ENCODE results near the gene STK32B. TPM values are rescaled to one million over a fixed set of nuclear protein-coding genes. Genes with fewer than 3 reads are reported as not detected.

Gene STK32B
- total and polyA plus RNA-seq, 2 donors (not counting 3 experiments of a cell fraction or from before 2014, with no cell fraction given): 5.6 to 7.8 TPM

DNA sequence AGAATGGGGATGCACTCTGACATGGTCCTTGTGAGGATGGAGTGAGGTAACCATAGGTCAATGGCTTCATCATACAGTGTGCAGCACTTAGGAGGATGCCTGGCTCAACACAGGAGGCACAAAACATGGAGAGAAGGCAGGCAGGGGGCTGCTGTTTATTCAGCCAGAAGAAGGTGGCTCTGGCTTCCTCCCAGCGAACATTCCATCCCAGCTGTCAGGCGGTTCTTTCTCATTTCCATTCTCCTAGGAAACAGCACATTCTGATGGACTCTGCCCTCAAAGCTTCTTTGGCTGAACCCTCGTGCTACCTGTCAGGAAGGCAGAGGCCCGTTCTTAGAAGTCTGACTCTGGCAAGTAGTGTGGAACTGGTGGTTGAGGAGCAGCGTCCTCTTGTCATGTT, 18.6 kb downstream of the STK32B start:
- FAIRE-seq (no peak), DNase-seq (ENCODE audit: low read depth, low spot score) (no peak)

DNA sequence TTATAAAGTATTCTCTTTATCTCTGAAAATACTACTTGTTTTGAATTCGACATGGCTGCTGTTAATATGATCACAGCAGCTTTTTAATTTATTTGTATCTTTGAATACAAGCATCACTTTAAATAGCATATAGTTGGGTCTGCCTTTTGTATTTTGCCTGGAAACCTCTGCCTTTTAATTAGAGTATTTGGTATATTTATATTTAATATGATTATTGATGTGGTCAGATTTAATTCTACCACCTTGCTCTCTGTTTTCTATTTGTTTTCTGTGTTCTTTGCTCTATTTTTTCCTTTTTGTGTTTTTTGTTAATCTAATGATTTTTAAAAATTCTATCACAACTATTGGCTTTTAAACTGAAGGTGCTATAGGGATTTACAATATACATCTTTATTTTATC, 21.7 kb downstream of the STK32B start:
- Histone ChIP-seq H3K27me3 (ENCODE audit: control insufficient read depth in 2 of 2, insufficient read depth in 2 of 2, low read length in 2 of 2) (no peaks in the 10 kb centered on the region), H4K20me1 (replicated peaks; ENCODE audit: control insufficient read depth, extremely low read depth, insufficient read depth, low read length) (no peaks in the 10 kb centered on the region), H3K79me2 (ENCODE audit: control insufficient read depth, insufficient read depth, low read length) (no peaks in the 10 kb centered on the region), H3K9ac (replicated peaks; ENCODE audit: extremely low read depth, insufficient read depth, low read length) (no peak overlapping the region), H3K27ac (ENCODE audit: insufficient read depth, low read depth, low read length) (no peak overlapping the region), H3K4me1 (ENCODE audit: control insufficient read depth, extremely low read depth, insufficient read depth, low read length) (no peaks in the 10 kb centered on the region), H3K36me3 (ENCODE audit: control insufficient read depth in 2 of 2, extremely low read depth in 1 of 2, insufficient read depth in 2 of 2, low read length in 2 of 2) (no peaks in the 10 kb centered on the region), H3K4me2 (ENCODE audit: insufficient read depth, low read length) (no peak overlapping the region), H3K9me1 (replicated peaks; ENCODE audit: control insufficient read depth, extremely low read depth, insufficient read depth, low read length) (no peaks in the 10 kb centered on the region), H2AFZ (ENCODE audit: low read depth, low read length) (no peak overlapping the region), H3K9me3 (replicated peaks; ENCODE audit: control insufficient read depth, insufficient read depth, low read length) (no peaks in the 10 kb centered on the region), H3K4me3 (replicated peaks in 1 of 3; ENCODE audit: insufficient read depth in 1 of 3, low read depth in 1 of 3, low read length in 3 of 3) (no peak overlapping the region)
- POLR2A ChIA-PET: no interaction called here
- dilution Hi-C loops (cut with MboI; ENCODE audit: extremely low pct_ligation_motif_present, low sequenced_read_pairs) (no loop called here), intact Hi-C loops (cut with micrococcal nuclease) (no loop called here)
- TF ChIP-seq EZH2 (IDR thresholded peaks at IDR 0.05; ENCODE audit: borderline replicate concordance, low read depth, low read length, severe bottlenecking) (no peak), GATA2 (IDR thresholded peaks at IDR 0.05; ENCODE audit: insufficient read depth, insufficient read length, low read depth, low read length) (no peak), POLR2AphosphoS5 (IDR thresholded peaks at IDR 0.05; ENCODE audit: insufficient read depth, low read depth, low read length) (no peak), JUN (IDR thresholded peaks at IDR 0.05; ENCODE audit: borderline replicate concordance, insufficient read depth, insufficient read length, low read depth) (no peak), POLR2A (IDR thresholded peaks at IDR 0.05; ENCODE audit: low read depth, low read length) (no peak), FOS (IDR thresholded peaks at IDR 0.05; ENCODE audit: borderline replicate concordance, insufficient read depth, low read length) (no peak), MYC (IDR thresholded peaks at IDR 0.05; ENCODE audit: low read depth, low read length) (no peak)
- TF ChIP-seq, protein P1, sequence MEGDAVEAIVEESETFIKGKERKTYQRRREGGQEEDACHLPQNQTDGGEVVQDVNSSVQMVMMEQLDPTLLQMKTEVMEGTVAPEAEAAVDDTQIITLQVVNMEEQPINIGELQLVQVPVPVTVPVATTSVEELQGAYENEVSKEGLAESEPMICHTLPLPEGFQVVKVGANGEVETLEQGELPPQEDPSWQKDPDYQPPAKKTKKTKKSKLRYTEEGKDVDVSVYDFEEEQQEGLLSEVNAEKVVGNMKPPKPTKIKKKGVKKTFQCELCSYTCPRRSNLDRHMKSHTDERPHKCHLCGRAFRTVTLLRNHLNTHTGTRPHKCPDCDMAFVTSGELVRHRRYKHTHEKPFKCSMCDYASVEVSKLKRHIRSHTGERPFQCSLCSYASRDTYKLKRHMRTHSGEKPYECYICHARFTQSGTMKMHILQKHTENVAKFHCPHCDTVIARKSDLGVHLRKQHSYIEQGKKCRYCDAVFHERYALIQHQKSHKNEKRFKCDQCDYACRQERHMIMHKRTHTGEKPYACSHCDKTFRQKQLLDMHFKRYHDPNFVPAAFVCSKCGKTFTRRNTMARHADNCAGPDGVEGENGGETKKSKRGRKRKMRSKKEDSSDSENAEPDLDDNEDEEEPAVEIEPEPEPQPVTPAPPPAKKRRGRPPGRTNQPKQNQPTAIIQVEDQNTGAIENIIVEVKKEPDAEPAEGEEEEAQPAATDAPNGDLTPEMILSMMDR (IDR thresholded peaks at IDR 0.05; ENCODE audit: extremely low read depth in 1 of 2, insufficient read depth in 1 of 2, low read depth in 1 of 2, low read length in 2 of 2): no peak
- TF ChIP-seq, protein P2, sequence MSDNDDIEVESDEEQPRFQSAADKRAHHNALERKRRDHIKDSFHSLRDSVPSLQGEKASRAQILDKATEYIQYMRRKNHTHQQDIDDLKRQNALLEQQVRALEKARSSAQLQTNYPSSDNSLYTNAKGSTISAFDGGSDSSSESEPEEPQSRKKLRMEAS (IDR thresholded peaks at IDR 0.05; ENCODE audit: insufficient read depth, insufficient read length): no peak
- BruUV-seq (replicated peaks): no TSS peak
- CTCF ChIA-PET: no interaction called here
- no peak for DNase-seq (ENCODE audit: low read depth, low spot score)
- FAIRE-seq: no peak

More for the DNA sequence above, 18.6 kb downstream of the STK32B start:
- no peak overlapping the region for H3K27ac ChIP-seq (ENCODE audit: insufficient read depth, low read depth, low read length)
- H3K4me1 ChIP-seq (ENCODE audit: control insufficient read depth, extremely low read depth, insufficient read depth, low read length): no peaks in the 10 kb centered on the region
- dilution Hi-C loops (cut with MboI; ENCODE audit: extremely low pct_ligation_motif_present, low sequenced_read_pairs) (no loop called here), intact Hi-C loops (cut with micrococcal nuclease) (no loop called here)
- no peaks in the 10 kb centered on the region for H3K36me3 ChIP-seq (ENCODE audit: control insufficient read depth in 2 of 2, extremely low read depth in 1 of 2, insufficient read depth in 2 of 2, low read length in 2 of 2)
- H3K79me2 ChIP-seq (ENCODE audit: control insufficient read depth, insufficient read depth, low read length): no peaks in the 10 kb centered on the region
- no peaks in the 10 kb centered on the region for H3K27me3 ChIP-seq (ENCODE audit: control insufficient read depth in 2 of 2, insufficient read depth in 2 of 2, low read length in 2 of 2)
- ChIA-PET CTCF (interaction anchor here (1.1 to 1.6 kb wide), 3 partner anchors 8 to 19 kb away, joined by 3 to 4 read pairs (median 3); partner anchors contain the start of gene STK32B), POLR2A (no interaction called here)
- no peaks in the 10 kb centered on the region for H4K20me1 ChIP-seq (replicated peaks; ENCODE audit: control insufficient read depth, extremely low read depth, insufficient read depth, low read length)
- no peaks in the 10 kb centered on the region for H3K9me3 ChIP-seq (replicated peaks; ENCODE audit: control insufficient read depth, insufficient read depth, low read length)
- H3K4me3 ChIP-seq (replicated peaks in 1 of 3; ENCODE audit: insufficient read depth in 1 of 3, low read depth in 1 of 3, low read length in 3 of 3): no peak overlapping the region
- no peak overlapping the region for H2AFZ ChIP-seq (ENCODE audit: low read depth, low read length)
- TF ChIP-seq MYC (IDR thresholded peaks at IDR 0.05; ENCODE audit: low read depth, low read length): no peak
- TF ChIP-seq, protein P1 (IDR thresholded peaks at IDR 0.05; ENCODE audit: extremely low read depth in 1 of 2, insufficient read depth in 1 of 2, low read depth in 1 of 2, low read length in 2 of 2): no peak
- TF ChIP-seq JUN (IDR thresholded peaks at IDR 0.05; ENCODE audit: borderline replicate concordance, insufficient read depth, insufficient read length, low read depth): no peak
- TF ChIP-seq POLR2AphosphoS5 (IDR thresholded peaks at IDR 0.05; ENCODE audit: insufficient read depth, low read depth, low read length): no peak
- TF ChIP-seq POLR2A (IDR thresholded peaks at IDR 0.05; ENCODE audit: low read depth, low read length): no peak
- BruUV-seq (replicated peaks): no TSS peak
- H3K4me2 ChIP-seq (ENCODE audit: insufficient read depth, low read length): no peak overlapping the region
- no peaks in the 10 kb centered on the region for H3K9me1 ChIP-seq (replicated peaks; ENCODE audit: control insufficient read depth, extremely low read depth, insufficient read depth, low read length)
- H3K9ac ChIP-seq (replicated peaks; ENCODE audit: extremely low read depth, insufficient read depth, low read length): no peak overlapping the region

All from endothelial cell of umbilical vein (primary cell).